Activated CD4-positive, alpha-beta T cell treated with anti-CD3 and anti-CD28 coated beads for 36 hours (primary cell): Measurements from ENCODE around the gene SYN1. TPM values are rescaled to one million over a fixed set of nuclear protein-coding genes. Genes with fewer than 3 reads are reported as not detected.
A peak's percentile ranks its signal among the peaks of the same experiment; 100 is the strongest.

Source experiments
- ATAC-seq: fragments of 200-7000 bp; cut with Tn5 transposase; one replicate; pipeline ENCODE4 v1.10.0; 2021; ENCODE audit warnings: mild to moderate bottlenecking, moderate library complexity
- CTCF ChIA-PET: fragments of 350-600 bp; sonication (Branson Sonifier 250); formaldehyde crosslinking; loops from one replicate; lab custom pipeline; 2021; ENCODE audit warnings: antibody characterized with exemption; lab: Charles Lee
- POLR2A ChIA-PET: fragments of 350-600 bp; sonication (Branson Sonifier 250); formaldehyde crosslinking; loops from one replicate; lab custom pipeline; 2021; ENCODE audit warnings: antibody characterized with exemption, inconsistent platforms; lab: Charles Lee
- DNase-seq: peaks from one replicate; pipeline ENCODE4 v3.0.0-alpha.2; 2020
- H3K27ac Mint-ChIP-seq: one replicate; pipeline ENCODE4 v1.8.0; 2021; ENCODE audit warnings: mixed read lengths
- H3K27me3 Mint-ChIP-seq: one replicate; pipeline ENCODE4 v1.8.0; 2021; ENCODE audit warnings: mixed read lengths
- H3K36me3 Mint-ChIP-seq: one replicate; pipeline ENCODE4 v1.8.0; 2021; ENCODE audit warnings: low read depth, mixed read lengths
- H3K4me1 Mint-ChIP-seq: one replicate; pipeline ENCODE4 v1.8.0; 2021; ENCODE audit warnings: mixed read lengths
- H3K4me3 Mint-ChIP-seq: one replicate; pipeline ENCODE4 v1.8.0; 2021; ENCODE audit warnings: mild to moderate bottlenecking, moderate library complexity, mixed read lengths
- H3K9me3 Mint-ChIP-seq: one replicate; pipeline ENCODE4 v1.8.0; 2021; ENCODE audit warnings: low read depth, mixed read lengths
- intact Hi-C, 2 experiments: fragments of 100-400 bp; cut with DNase I in 1 of 2; cut with micrococcal nuclease in 1 of 2; formaldehyde crosslinking; loops; one replicate each; pipeline versions ENCODE4 v1.14.2 to v1.15.1; 2022 to 2024; cut with DNase I, micrococcal nuclease
- total RNA-seq, 2 experiments: library from RNA; stranded (reverse); gene quantifications; one replicate each; pipeline ENCODE4 v1.2.3, GENCODE V29; 2021

Gene SYN1
- total RNA-seq, 2 experiments from 2014 or later = 0.82 to 0.98 TPM

DNA sequence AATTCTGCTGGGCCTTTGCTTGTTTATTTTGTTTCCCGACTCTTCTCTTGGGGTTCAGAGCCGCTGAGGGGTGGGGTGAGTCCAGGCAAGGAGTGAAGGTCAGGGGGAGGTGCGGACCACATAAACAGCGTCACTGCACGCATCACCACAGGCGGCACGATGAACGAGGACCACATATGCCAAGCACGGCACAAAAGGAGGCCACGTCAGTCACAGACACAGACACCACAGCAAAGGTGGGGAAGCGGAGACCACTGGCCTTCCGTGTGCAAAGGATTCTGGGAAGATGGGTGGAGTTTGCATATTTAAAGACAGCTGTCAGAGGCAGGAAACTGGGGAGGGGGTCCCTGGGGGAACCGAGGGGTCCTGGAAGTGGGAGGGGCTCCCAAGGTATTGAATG lies 47.8 kb downstream of the SYN1 start:
- peaks cover 7% of the 10 kb centered on the region for H3K4me1 Mint-ChIP-seq
- POLR2A ChIA-PET = no interaction called here
- ATAC-seq (no peak), DNase-seq (no peak)
- H3K27me3 Mint-ChIP-seq = peaks cover under 1% of the 10 kb centered on the region
- H3K27ac Mint-ChIP-seq = no peak overlapping the region
- H3K36me3 Mint-ChIP-seq = peaks cover 39% of the 10 kb centered on the region
- H3K9me3 Mint-ChIP-seq = no peaks in the 10 kb centered on the region
- CTCF ChIA-PET = interaction anchor here (0.5 kb wide), 1 partner anchor 793 kb away, joined by 3 read pairs; no protein-coding TSS in a partner anchor
- intact Hi-C loops = no loop called here
- H3K4me3 Mint-ChIP-seq = no peak overlapping the region

DNA sequence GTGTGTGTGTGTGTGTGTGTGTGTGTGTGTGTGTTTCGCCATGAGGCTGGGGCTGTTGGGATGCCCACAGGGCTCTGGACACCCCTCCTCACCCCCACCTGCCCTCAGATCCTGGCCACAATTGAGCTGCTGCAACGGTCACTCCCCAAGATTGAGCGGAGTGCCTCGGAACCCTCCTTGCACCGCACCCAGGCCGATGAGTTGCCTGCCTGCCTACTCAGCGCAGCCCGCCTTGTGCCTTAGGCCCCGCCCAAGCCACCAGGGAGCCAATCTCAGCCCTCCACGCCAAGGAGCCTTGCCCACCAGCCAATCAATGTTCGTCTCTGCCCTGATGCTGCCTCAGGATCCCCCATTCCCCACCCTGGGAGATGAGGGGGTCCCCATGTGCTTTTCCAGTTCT lies 48.4 kb downstream of the SYN1 start:
- CTCF ChIA-PET = no interaction called here
- no peaks in the 10 kb centered on the region for H3K27me3 Mint-ChIP-seq
- H3K4me1 Mint-ChIP-seq = peaks cover 6% of the 10 kb centered on the region
- H3K9me3 Mint-ChIP-seq = no peaks in the 10 kb centered on the region
- intact Hi-C loops = no loop called here
- peaks cover 42% of the 10 kb centered on the region for H3K36me3 Mint-ChIP-seq
- no peak overlapping the region for H3K4me3 Mint-ChIP-seq
- POLR2A ChIA-PET = no interaction called here
- H3K27ac Mint-ChIP-seq = no peak overlapping the region
- no peak for ATAC-seq
- no peak for DNase-seq

DNA sequence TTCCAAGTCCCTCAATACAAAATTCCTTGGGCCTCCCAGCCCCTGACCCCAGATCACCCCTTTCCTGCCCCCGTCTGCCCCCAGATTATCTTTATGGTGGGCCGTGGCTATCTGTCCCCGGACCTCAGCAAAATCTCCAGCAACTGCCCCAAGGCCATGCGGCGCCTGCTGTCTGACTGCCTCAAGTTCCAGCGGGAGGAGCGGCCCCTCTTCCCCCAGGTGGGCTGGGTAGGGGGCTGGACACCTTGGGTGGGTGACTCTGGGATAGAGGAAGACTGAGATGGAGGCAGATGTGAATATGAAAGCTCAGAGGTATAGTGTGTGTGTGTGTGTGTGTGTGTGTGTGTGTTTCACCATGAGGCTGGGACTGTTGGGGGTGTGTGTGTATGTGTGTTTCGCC lies 48.9 kb downstream of the SYN1 start:
- POLR2A ChIA-PET = no interaction called here
- Mint-ChIP-seq H3K36me3 (peaks cover 44% of the 10 kb centered on the region), H3K27me3 (no peaks in the 10 kb centered on the region), H3K4me1 (peaks cover 6% of the 10 kb centered on the region), H3K4me3 (no peak overlapping the region), H3K27ac (no peak overlapping the region), H3K9me3 (no peaks in the 10 kb centered on the region)
- intact Hi-C loops = no loop called here
- CTCF ChIA-PET = interaction anchor here (0.5 kb wide), 1 partner anchor 185 kb away, joined by 3 read pairs; no protein-coding TSS in a partner anchor
- ATAC-seq (no peak), DNase-seq (no peak)

DNA sequence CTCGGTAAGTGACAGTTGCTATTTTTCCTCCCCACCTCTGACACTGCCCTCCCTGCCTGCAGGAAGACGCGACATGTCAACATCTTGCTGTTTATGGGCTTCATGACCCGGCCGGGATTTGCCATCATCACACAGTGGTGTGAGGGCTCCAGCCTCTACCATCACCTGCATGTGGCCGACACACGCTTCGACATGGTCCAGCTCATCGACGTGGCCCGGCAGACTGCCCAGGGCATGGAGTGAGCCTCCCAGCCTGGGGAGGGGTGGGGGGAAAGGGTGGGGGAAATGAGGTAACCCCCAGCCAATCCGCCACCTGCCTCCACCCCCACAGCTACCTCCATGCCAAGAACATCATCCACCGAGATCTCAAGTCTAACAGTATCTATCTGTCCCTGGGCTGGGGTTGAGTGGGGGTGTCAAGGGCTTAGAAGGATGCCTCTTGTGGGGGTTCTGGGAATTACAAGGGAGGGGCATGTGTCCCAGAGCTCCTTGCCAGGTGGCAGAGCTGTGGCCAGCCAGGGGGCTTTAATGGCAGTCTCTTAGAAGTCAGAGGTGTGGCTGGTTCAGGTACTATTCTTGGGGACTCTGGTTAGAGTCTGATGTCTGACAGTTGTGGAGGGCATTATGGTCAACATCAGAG lies 50.9 kb downstream of the SYN1 start:
- Mint-ChIP-seq H3K4me1 (peaks cover 15% of the 10 kb centered on the region), H3K4me3 (no peak overlapping the region), H3K27ac (no peak overlapping the region), H3K36me3 (peaks cover 54% of the 10 kb centered on the region), H3K9me3 (no peaks in the 10 kb centered on the region), H3K27me3 (no peaks in the 10 kb centered on the region)
- CTCF ChIA-PET = interaction anchor here (0.6 kb wide), 1 partner anchor 459 kb away, joined by 5 read pairs; no protein-coding TSS in a partner anchor
- ATAC-seq (peak; percentile 48), DNase-seq (peak; percentile 61)
- intact Hi-C loops = no loop called here
- POLR2A ChIA-PET = no interaction called here

DNA sequence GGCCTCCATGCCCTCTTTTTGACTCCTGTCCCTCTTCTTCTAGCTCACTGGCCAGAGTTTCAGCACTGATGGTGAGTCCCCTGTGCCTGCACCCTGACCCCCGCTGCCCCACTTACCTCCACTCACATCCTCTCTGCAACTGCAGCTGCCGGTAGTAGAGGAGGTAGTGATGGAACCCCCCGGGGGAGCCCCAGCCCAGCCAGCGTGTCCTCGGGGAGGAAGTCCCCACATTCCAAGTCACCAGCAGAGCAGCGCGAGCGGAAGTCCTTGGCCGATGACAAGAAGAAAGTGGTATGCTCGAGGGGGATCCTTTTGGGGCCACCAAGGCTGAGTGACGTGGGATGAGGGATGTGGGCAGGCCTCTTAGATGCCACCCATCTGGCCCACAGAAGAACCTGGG lies 52.8 kb downstream of the SYN1 start:
- H3K4me3 Mint-ChIP-seq = no peak overlapping the region
- H3K4me1 Mint-ChIP-seq = peaks cover 23% of the 10 kb centered on the region
- CTCF ChIA-PET = no interaction called here
- DNase-seq = no peak
- no peaks in the 10 kb centered on the region for H3K9me3 Mint-ChIP-seq
- intact Hi-C loops = no loop called here
- ATAC-seq = no peak
- no peaks in the 10 kb centered on the region for H3K27me3 Mint-ChIP-seq
- no peak overlapping the region for H3K27ac Mint-ChIP-seq
- POLR2A ChIA-PET = no interaction called here
- H3K36me3 Mint-ChIP-seq = peaks cover 59% of the 10 kb centered on the region

DNA sequence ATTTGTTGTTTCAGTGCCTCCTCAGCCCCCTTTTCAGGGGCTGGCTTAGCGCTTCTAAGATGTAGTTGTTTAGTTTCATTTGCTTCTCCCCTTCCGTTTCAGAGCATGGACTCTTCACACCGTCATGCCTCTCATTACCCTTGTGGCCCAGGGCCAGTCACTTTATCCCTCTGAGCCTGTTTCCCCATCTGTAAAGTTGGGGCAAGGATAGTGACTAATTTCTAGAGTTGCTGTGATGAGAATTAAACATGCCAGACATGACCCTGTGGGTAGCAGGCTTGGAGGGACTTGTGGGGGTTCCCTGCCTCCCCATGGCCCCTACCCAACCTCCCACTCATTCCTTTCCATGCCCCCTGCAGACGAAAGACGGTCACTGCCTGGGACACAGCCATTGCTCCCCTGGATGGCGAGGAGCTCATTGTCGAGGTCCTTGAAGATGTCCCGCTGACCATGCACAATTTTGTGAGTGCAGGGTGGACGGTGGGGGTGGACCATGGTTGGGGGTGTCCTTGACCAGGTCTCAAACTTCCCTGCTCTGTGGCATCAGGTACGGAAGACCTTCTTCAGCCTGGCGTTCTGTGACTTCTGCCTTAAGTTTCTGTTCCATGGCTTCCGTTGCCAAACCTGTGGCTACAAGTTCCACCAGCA lies 55.1 kb downstream of the SYN1 start:
- Mint-ChIP-seq H3K4me1 (peaks cover 32% of the 10 kb centered on the region), H3K27ac (peak overlapping the region; percentile 81), H3K27me3 (no peaks in the 10 kb centered on the region), H3K9me3 (no peaks in the 10 kb centered on the region), H3K4me3 (no peak overlapping the region), H3K36me3 (peaks cover 43% of the 10 kb centered on the region)
- CTCF ChIA-PET = interaction anchor here (0.6 kb wide), 1 partner anchor 90 kb away, joined by 3 read pairs; no protein-coding TSS in a partner anchor
- ATAC-seq (no peak), DNase-seq (no peak)
- intact Hi-C loops = loop anchor here in 1 of 2 experiments (5.0 kb wide), 3 partner anchors 63 to 188 kb away; partner anchors contain the start of genes CFP and ELK1
- POLR2A ChIA-PET = no interaction called here

DNA sequence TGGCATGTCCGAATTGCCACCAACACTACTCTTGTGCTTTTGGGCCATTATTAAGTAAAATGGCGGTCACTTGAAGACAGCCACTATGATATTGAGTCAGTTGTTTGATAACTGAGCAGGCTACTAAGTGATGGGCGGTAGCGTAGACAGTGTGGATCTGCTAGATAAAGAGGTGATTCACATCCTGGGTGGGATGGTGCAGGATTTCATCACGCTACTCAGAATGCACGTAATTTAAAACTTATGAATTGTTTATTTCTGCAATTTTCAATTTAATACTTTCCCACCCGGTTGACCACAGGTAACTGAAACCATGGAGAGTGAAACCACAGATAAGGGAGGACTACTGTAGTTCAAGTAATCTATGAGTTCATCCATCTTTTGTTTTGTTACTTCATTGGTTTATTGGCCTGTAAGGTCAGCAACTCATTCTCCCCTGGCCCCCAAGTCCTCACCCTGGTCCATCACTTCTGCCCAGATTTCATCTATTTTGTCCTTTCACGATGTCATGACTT lies 55.8 kb downstream of the SYN1 start:
- Mint-ChIP-seq H3K36me3 (peaks cover 36% of the 10 kb centered on the region), H3K27me3 (no peaks in the 10 kb centered on the region), H3K4me1 (peaks cover 32% of the 10 kb centered on the region), H3K4me3 (no peak overlapping the region), H3K27ac (peak overlapping the region; percentile 81), H3K9me3 (no peaks in the 10 kb centered on the region)
- DNase-seq = no peak
- ChIA-PET CTCF (no interaction called here), POLR2A (no interaction called here)
- intact Hi-C loops = loop anchor here in 1 of 2 experiments (5.0 kb wide), 3 partner anchors 63 to 188 kb away; partner anchors contain the start of genes CFP and ELK1
- no peak for ATAC-seq

DNA sequence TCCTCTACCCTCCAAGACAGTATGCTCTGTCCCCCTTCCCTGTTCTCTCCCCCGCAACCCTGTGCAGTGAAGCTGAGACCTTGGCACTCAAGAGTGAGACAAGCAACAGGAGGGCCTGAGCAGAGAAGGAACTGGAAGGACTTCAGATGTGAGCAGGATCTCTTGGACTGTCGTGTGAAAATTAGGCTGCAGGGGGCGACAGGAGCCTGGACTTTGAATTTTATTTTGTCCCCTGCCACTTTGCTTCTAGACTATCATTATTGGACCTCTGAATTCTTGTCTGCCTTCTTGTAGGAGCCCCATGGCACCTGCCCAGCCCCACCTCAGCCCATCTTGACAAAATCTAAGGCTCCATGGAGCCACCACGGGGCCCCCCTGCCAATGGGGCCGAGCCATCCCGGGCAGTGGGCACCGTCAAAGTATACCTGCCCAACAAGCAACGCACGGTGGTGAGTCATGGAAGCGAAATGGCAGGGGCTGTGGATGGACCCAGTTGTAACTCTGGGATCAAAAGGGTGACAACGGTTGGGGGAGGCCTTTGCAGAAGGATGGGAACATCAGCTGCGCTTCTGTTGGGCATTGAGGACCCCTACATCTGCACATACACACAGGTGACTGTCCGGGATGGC lies 56.9 kb downstream of the SYN1 start:
- ATAC-seq (no peak), DNase-seq (peak; percentile 60)
- peaks cover 32% of the 10 kb centered on the region for H3K4me1 Mint-ChIP-seq
- H3K4me3 Mint-ChIP-seq = peak overlapping the region; percentile 89
- CTCF ChIA-PET = no interaction called here
- no peaks in the 10 kb centered on the region for H3K27me3 Mint-ChIP-seq
- POLR2A ChIA-PET = no interaction called here
- no peaks in the 10 kb centered on the region for H3K9me3 Mint-ChIP-seq
- intact Hi-C loops = loop anchor here (1.0 to 5.0 kb wide), 4 partner anchors 65 to 190 kb away; partner anchors contain the start of genes CFP (in 1 of the 2) and ELK1 (in 1 of the 2)
- peak overlapping the region; percentile 31 for H3K27ac Mint-ChIP-seq
- peaks cover 33% of the 10 kb centered on the region for H3K36me3 Mint-ChIP-seq

DNA sequence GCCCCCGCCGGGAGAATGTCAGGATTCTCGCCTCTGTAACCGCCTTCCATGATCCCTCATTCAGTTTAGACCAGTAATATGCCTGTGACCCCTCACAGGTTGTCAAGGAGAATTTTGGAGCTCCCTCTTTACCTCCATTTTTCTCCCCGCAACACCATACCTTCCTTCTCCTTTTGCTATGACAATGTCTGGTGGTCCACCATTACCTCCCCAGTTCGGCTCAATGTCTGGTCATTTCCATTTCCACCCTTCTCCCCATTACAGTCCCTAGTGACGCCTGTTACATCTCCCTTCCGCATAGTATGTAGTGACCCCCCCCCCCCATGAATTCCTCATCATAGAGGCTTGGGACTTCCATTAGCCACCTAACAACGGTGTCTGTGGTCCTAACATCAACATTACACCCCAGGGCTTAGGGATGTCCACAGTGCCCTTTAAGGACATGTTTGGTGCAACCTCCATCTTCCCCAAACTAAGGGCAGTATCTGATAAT lies 58.0 kb downstream of the SYN1 start:
- H3K36me3 Mint-ChIP-seq = peaks cover 26% of the 10 kb centered on the region
- H3K9me3 Mint-ChIP-seq = no peaks in the 10 kb centered on the region
- peak overlapping the region; percentile 89 for H3K4me3 Mint-ChIP-seq
- intact Hi-C loops = loop anchor here (1.0 to 5.0 kb wide), 15 partner anchors 21 to 977 kb away; partner anchors contain the start of genes ELK1 (in 2 of the 2), TIMP1 (in 2 of the 2), CDK16 (in 1 of the 2) and CFP (in 1 of the 2)
- H3K27me3 Mint-ChIP-seq = no peaks in the 10 kb centered on the region
- peaks cover 34% of the 10 kb centered on the region for H3K4me1 Mint-ChIP-seq
- POLR2A ChIA-PET = interaction anchor here (0.7 kb wide), 1 partner anchor 78 kb away, joined by 5 read pairs; no protein-coding TSS in a partner anchor
- CTCF ChIA-PET = interaction anchor here (0.7 kb wide), 1 partner anchor 190 kb away, joined by 4 read pairs; no protein-coding TSS in a partner anchor
- H3K27ac Mint-ChIP-seq = peak overlapping the region; percentile 85
- ATAC-seq (no peak), DNase-seq (no peak)

DNA sequence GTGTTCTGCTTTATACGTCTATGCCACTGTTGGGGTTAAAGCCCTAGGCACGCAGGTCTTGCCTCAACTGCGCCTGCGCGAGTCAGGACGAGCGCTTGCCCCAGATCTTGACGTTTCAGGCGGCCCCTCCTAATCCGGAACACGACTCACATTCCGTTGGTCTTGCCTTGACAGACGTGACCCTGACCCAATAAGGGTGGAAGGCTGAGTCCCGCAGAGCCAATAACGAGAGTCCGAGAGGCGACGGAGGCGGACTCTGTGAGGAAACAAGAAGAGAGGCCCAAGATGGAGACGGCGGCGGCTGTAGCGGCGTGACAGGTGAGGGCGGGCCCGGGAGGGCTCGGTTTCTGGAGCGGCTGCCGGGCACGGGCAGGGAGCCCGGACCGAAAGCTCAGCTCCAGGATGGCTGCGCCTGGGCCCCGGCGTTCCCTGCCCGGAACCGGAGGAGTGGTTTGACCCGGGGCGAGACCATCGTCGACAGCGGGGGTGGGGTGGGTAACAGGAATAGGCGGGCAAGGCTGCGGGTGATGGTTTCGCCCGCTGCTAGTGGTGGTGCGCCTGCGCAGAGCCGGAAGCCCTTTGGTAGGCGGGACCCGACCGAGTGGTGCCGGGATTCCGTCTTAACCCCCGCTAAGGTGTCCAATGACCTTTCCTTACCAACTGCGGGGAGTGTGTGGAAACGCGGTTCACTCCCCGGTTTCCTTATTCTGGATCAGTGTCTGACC lies 58.6 kb downstream of the SYN1 start, which contains the start of gene ARAF:
ARAF (plus strand) TSS at position 272 of the 725 bp plus-strand sequence. CDS start 1,763 bp downstream, outside the sequence.
- Mint-ChIP-seq H3K27ac (peak within 1 kb of the TSS; percentile 94), H3K36me3 (peaks cover 22% of the 10 kb centered on the region), H3K9me3 (no peaks in the 10 kb centered on the region), H3K27me3 (no peaks in the 10 kb centered on the region), H3K4me1 (peaks cover 37% of the 10 kb centered on the region), H3K4me3 (peak within 1 kb of the TSS; percentile 89)
- POLR2A ChIA-PET = no interaction called here
- CTCF ChIA-PET = interaction anchor here (0.7 kb wide), 1 partner anchor 190 kb away, joined by 4 read pairs; no protein-coding TSS in a partner anchor
- intact Hi-C loops = loop anchor here (1.0 to 5.0 kb wide), 14 partner anchors 21 to 978 kb away; partner anchors contain the start of genes ELK1 (in 2 of the 2), TIMP1 (in 2 of the 2), CDK16 (in 1 of the 2) and CFP (in 1 of the 2)
- peak; percentile 91 for ATAC-seq
- DNase-seq = peak; percentile 96
